ENCODE measurements around the gene C17orf100. TPM values are rescaled to one million over a fixed set of nuclear protein-coding genes. Genes with fewer than 3 reads are reported as not detected.

The C17orf100 gene
- total and polyA plus RNA-seq, 2 experiments from 2014 or later = 2.4 to 7.1 TPM

DNA sequence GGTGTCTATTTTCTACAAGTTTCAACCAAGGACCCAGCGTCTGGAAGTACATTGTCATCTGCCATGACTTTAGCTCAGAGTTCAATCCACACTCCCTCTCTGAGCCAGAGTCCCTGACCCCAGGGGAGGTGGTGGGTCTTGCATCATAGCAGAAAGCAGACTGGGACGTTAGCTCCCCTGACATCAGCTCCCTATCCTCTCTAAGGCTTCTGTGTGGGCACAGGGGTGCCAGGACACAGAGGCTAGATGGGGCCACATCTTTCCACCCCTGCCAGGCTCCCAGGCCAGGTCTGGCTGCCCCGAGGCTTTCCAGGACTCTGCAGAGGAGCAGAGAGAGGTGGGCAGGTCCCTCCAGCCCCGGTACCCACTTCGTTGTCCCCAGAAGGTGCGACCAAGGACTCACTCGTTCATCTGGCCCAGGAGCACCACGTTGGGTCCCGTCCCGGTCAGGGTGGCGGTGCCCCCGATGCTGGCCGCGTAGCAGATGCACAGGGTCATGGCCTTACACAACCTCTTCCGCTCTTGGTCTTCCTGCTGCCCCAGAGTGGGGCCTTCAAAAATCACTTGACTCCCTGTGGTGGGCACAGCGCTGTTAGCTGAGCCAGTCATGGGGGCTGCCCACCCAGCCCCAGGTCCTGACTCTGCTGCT is 51.1 kb downstream of the C17orf100 start:
- H3K27ac ChIP-seq = no peak overlapping the region
- H3K27me3 ChIP-seq = no peaks in the 10 kb centered on the region
- no peak for DNase-seq (ENCODE audit: low read depth in 1 of 2, low spot score in 1 of 2)
- TF ChIP-seq, protein P1, sequence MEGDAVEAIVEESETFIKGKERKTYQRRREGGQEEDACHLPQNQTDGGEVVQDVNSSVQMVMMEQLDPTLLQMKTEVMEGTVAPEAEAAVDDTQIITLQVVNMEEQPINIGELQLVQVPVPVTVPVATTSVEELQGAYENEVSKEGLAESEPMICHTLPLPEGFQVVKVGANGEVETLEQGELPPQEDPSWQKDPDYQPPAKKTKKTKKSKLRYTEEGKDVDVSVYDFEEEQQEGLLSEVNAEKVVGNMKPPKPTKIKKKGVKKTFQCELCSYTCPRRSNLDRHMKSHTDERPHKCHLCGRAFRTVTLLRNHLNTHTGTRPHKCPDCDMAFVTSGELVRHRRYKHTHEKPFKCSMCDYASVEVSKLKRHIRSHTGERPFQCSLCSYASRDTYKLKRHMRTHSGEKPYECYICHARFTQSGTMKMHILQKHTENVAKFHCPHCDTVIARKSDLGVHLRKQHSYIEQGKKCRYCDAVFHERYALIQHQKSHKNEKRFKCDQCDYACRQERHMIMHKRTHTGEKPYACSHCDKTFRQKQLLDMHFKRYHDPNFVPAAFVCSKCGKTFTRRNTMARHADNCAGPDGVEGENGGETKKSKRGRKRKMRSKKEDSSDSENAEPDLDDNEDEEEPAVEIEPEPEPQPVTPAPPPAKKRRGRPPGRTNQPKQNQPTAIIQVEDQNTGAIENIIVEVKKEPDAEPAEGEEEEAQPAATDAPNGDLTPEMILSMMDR (IDR thresholded peaks at IDR 0.05; ENCODE audit: low read depth, low read length) = no peak
- H3K9me3 ChIP-seq (ENCODE audit: low read depth) = no peaks in the 10 kb centered on the region
- no peaks in the 10 kb centered on the region for H3K36me3 ChIP-seq
- H3K4me3 ChIP-seq = no peak overlapping the region
- H3K4me1 ChIP-seq (ENCODE audit: low read depth) = no peaks in the 10 kb centered on the region

Other genes starting within 250 kb of the C17orf100 start
- not detected in 2 replicates for gene AIPL1, start 216.6 kb upstream of the C17orf100 start, total RNA-seq
- not detected in 2 replicates for gene AIPL1, start 216.6 kb upstream of the C17orf100 start, polyA plus RNA-seq
- 10.3 and 70.6 TPM in 2 replicates for gene PIMREG, start 207.3 kb upstream of the C17orf100 start, total RNA-seq
- gene PIMREG, start 207.3 kb upstream of the C17orf100 start, polyA plus RNA-seq = 11.3 and 65.2 TPM in 2 replicates
- 3.1 and 6.5 TPM in 2 replicates for gene PITPNM3, start 95.2 kb upstream of the C17orf100 start, total RNA-seq
- 0.77 and 1.8 TPM in 2 replicates for gene PITPNM3, start 95.2 kb upstream of the C17orf100 start, polyA plus RNA-seq
- gene KIAA0753, start 11.1 kb upstream of the C17orf100 start, total RNA-seq = 11.3 and 13.5 TPM in 2 replicates
- 6.9 and 9.2 TPM in 2 replicates for gene KIAA0753, start 11.1 kb upstream of the C17orf100 start, polyA plus RNA-seq
- 128 and 270 TPM in 2 replicates for gene TXNDC17, start 10.7 kb upstream of the C17orf100 start, total RNA-seq
- 279 and 467 TPM in 2 replicates for gene TXNDC17, start 10.7 kb upstream of the C17orf100 start, polyA plus RNA-seq
- 7.1 and 15.7 TPM in 2 replicates for gene MED31, start 157 bp upstream of the C17orf100 start, total RNA-seq
- 44.1 and 72.6 TPM in 2 replicates for gene MED31, start 157 bp upstream of the C17orf100 start, polyA plus RNA-seq
- 0.18 and 0.67 TPM in 2 replicates for gene SLC13A5, start 61.6 kb downstream of the C17orf100 start, total RNA-seq
- 0.15 TPM in 1 of 2 replicates, not detected in the other for gene SLC13A5, start 61.6 kb downstream of the C17orf100 start, polyA plus RNA-seq
- not detected in 2 replicates for gene XAF1, start 104.3 kb downstream of the C17orf100 start, total RNA-seq
- not detected in 2 replicates for gene XAF1, start 104.3 kb downstream of the C17orf100 start, polyA plus RNA-seq
- not detected in 2 replicates for gene FBXO39, start 124.5 kb downstream of the C17orf100 start, total RNA-seq
- gene FBXO39, start 124.5 kb downstream of the C17orf100 start, polyA plus RNA-seq = not detected in 2 replicates
- gene TEKT1, start 180.0 kb downstream of the C17orf100 start, total RNA-seq = 0.28 TPM in 1 of 2 replicates, not detected in the other
- gene TEKT1, start 180.0 kb downstream of the C17orf100 start, polyA plus RNA-seq = not detected in 2 replicates